IMR-90 (cell line): ENCODE results near the gene PPP1R14C.

Source experiments
- BHLHE40 ChIP-seq: fragments of 150-350 bp; IDR thresholded peaks from 2 replicates; pipeline ENCODE4 v1.6.1; 2016; ENCODE audit warnings: mild to moderate bottlenecking, low read depth, low read length
- CEBPB ChIP-seq: IDR thresholded peaks from 2 replicates; pipeline ENCODE4 v1.6.1; 2012; ENCODE audit warnings: low read depth, low read length, improper control_type of control experiment
- FOS ChIP-seq: fragments of 150-350 bp; IDR thresholded peaks from 2 replicates; pipeline ENCODE4 v1.6.1; 2016; ENCODE audit warnings: low read depth, low read length
- NFE2L2 ChIP-seq: fragments of 150-350 bp; IDR thresholded peaks from 2 replicates; pipeline ENCODE4 v1.6.1; 2016; ENCODE audit warnings: low read depth, mild to moderate bottlenecking, low read length
- POLR2A ChIP-seq: IDR thresholded peaks from 2 replicates; pipeline ENCODE4 v1.6.1; 2012; ENCODE audit warnings: mild to moderate bottlenecking, low read depth, low read length
- RAD21 ChIP-seq: IDR thresholded peaks from 2 replicates; pipeline ENCODE4 v1.6.1; 2012; ENCODE audit warnings: low read length, improper control_type of control experiment
- RCOR1 ChIP-seq: IDR thresholded peaks from 2 replicates; pipeline ENCODE4 v1.6.1; 2012; ENCODE audit warnings: mild to moderate bottlenecking, low read length, improper control_type of control experiment; ENCODE audit not compliant: insufficient replicate concordance
- RFX5 ChIP-seq: IDR thresholded peaks from 2 replicates; pipeline ENCODE4 v1.8.0; 2012; ENCODE audit warnings: low read depth, mild to moderate bottlenecking, low read length, moderate library complexity
- USF2 ChIP-seq: fragments of 150-350 bp; IDR thresholded peaks from 2 replicates; pipeline ENCODE4 v1.6.1; 2017; ENCODE audit warnings: mild to moderate bottlenecking, antibody characterized with exemption, low read length, low read depth
- TF ChIP-seq, protein P1 (sequence below): conservative IDR thresholded peaks from 2 replicates; pipeline ENCODE4 v1.5.1; 2012; ENCODE audit warnings: mild to moderate bottlenecking, low read depth, low read length, improper control_type of control experiment

DNA sequence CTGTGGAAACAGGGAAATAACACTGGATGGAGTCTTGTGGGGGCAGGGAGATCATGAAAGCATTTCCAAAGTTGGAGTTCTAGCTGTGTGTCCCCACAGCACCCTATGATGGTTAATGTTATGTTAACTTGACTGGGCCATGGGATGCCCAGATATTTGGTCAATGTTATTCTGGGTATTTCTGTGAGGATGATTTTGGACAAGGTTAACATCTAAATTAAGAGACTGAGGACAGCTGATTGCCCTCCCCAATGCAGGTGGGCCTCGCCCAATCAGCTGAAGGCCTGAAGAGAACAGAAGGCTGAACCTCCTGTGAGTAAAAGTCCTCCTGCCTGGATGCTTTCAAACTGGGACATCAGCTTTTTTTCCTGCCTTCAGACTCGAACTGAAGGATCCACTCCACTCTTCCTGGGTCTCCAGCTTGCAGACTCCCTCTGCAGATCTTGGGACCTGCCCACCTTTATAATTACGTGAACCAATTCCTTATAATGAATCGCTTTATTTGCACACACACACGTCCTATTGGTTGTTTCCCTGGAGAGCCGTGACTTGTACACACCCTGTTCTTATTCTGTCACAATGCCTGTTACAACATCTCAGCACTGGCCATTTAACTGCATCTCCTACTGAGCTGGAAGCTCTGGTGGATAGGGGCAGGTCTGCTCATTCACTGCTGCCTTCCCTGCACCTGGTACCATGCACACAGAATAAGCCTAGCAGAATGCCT is 126.4 kb downstream of the PPP1R14C start:
- TF ChIP-seq POLR2A (no peak), CEBPB (no peak), RFX5 (no peak), BHLHE40 (no peak), NFE2L2 (no peak), RAD21 (no peak), RCOR1 (no peak), USF2 (no peak), FOS (no peak)
- TF ChIP-seq, protein P1, sequence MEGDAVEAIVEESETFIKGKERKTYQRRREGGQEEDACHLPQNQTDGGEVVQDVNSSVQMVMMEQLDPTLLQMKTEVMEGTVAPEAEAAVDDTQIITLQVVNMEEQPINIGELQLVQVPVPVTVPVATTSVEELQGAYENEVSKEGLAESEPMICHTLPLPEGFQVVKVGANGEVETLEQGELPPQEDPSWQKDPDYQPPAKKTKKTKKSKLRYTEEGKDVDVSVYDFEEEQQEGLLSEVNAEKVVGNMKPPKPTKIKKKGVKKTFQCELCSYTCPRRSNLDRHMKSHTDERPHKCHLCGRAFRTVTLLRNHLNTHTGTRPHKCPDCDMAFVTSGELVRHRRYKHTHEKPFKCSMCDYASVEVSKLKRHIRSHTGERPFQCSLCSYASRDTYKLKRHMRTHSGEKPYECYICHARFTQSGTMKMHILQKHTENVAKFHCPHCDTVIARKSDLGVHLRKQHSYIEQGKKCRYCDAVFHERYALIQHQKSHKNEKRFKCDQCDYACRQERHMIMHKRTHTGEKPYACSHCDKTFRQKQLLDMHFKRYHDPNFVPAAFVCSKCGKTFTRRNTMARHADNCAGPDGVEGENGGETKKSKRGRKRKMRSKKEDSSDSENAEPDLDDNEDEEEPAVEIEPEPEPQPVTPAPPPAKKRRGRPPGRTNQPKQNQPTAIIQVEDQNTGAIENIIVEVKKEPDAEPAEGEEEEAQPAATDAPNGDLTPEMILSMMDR, result no peak
